AG04449 (cell line): ENCODE measurements around the gene SF3B4.
"Not testable (repeated sequence)": the region's sequence is repeated elsewhere in the genome, so short reads cannot be mapped to it uniquely, and the experiment has no call there.

Experiments used
- CTCF ChIA-PET: fragments of 350-600 bp; formaldehyde crosslinking; extraction: SDS; loops from one replicate; lab custom pipeline; 2021; ENCODE audit warnings: antibody characterized with exemption; lab: Yijun Ruan, JAX
- POLR2A ChIA-PET: fragments of 400-600, 350-600 bp; formaldehyde crosslinking; extraction: SDS; loops from one replicate; lab custom pipeline; 2020; ENCODE audit warnings: antibody characterized with exemption, inconsistent platforms; lab: Yijun Ruan, JAX
- DNase-seq: peaks from one replicate; pipeline ENCODE4 v3.0.0-alpha.2; 2010; ENCODE audit warnings: low read depth, low spot score
- H3K4me3 ChIP-seq: 2 replicates; pipeline ENCODE4 v1.5.1; 2011; ENCODE audit warnings: low read depth, mild to moderate bottlenecking, control low read depth, low read length
- CTCF ChIP-seq: IDR thresholded peaks from one replicate; pipeline ENCODE4 v1.5.1; 2011; ENCODE audit warnings: mild to moderate bottlenecking, moderate library complexity, low read length, control low read depth, inconsistent platforms; ENCODE audit not compliant: insufficient read depth; ENCODE audit errors: missing control alignments

The SF3B4 gene

GRCh38 chr1:149888247-149888998 lies 39.2 kb downstream of the SF3B4 start:
- ChIA-PET POLR2A (interaction anchor here (0.7 to 3.7 kb wide), 18 partner anchors 11 to 345 kb away, joined by 3 to 39 read pairs (median 6); partner anchors contain the start of genes BOLA1, MTMR11, OTUD7B and VPS45), CTCF (interaction anchor here (0.6 to 2.9 kb wide), 25 partner anchors 9 to 299 kb away, joined by 3 to 18 read pairs (median 4); partner anchors contain the start of genes BOLA1, MTMR11 and VPS45)
- H3K4me3 ChIP-seq = peak overlapping the region; percentile 64
- DNase-seq = no peak
- TF ChIP-seq CTCF = peak; percentile 72

- CTCF ChIA-PET = interaction anchor here (0.7 to 2.9 kb wide), 22 partner anchors 9 to 303 kb away, joined by 3 to 18 read pairs (median 5); partner anchors contain the start of genes BOLA1 and VPS45
- TF ChIP-seq CTCF = no peak
These were observed 40.0 kb downstream of the SF3B4 start for GRCh38 chr1:149887456-149888246.

GRCh38 chr1:149887196-149887455 lies 40.5 kb downstream of the SF3B4 start:
- ChIA-PET POLR2A (interaction anchor here (0.7 to 3.7 kb wide), 22 partner anchors 10 to 346 kb away, joined by 3 to 39 read pairs (median 4); partner anchors contain the start of genes BOLA1, MTMR11, OTUD7B and VPS45), CTCF (interaction anchor here (1.0 to 2.8 kb wide), 11 partner anchors 29 to 303 kb away, joined by 3 to 18 read pairs (median 5); partner anchors contain the start of gene VPS45)
- not testable (repeated sequence) for DNase-seq
- peak overlapping the region; percentile 69 for H3K4me3 ChIP-seq

More at GRCh38 chr1:149887456-149888246, 40.0 kb downstream of the SF3B4 start:
- peak; percentile 97 for DNase-seq
- H3K4me3 ChIP-seq = peak overlapping the region; percentile 69
- POLR2A ChIA-PET = interaction anchor here (0.7 to 3.7 kb wide), 23 partner anchors 10 to 346 kb away, joined by 3 to 39 read pairs (median 4); partner anchors contain the start of genes BOLA1, MTMR11, OTUD7B and VPS45

GRCh38 chr1:149886396-149887195 lies 41.0 kb downstream of the SF3B4 start:
- H3K4me3 ChIP-seq = peak overlapping the region; percentile 69
- ChIA-PET POLR2A (interaction anchor here (0.8 to 3.7 kb wide), 20 partner anchors 11 to 347 kb away, joined by 3 to 39 read pairs (median 4); partner anchors contain the start of genes BOLA1, MTMR11, OTUD7B and VPS45), CTCF (interaction anchor here (0.7 to 2.8 kb wide), 7 partner anchors 37 to 301 kb away, joined by 3 to 18 read pairs (median 4); no protein-coding TSS in a partner anchor)
- DNase-seq = peak; percentile 98
- no peak for TF ChIP-seq CTCF

- H3K4me3 ChIP-seq = peak overlapping the region; percentile 69
- DNase-seq = not testable (repeated sequence)
- CTCF ChIA-PET = interaction anchor here (0.7 to 1.0 kb wide), 2 partner anchors 36 to 40 kb away, joined by 3 read pairs; no protein-coding TSS in a partner anchor
- POLR2A ChIA-PET = interaction anchor here (0.9 to 3.7 kb wide), 12 partner anchors 14 to 306 kb away, joined by 3 to 39 read pairs (median 7); partner anchors contain the start of genes BOLA1, OTUD7B and VPS45
These were observed 41.5 kb downstream of the SF3B4 start for GRCh38 chr1:149886121-149886395.

- DNase-seq = no peak
- ChIA-PET POLR2A (interaction anchor here (0.5 to 3.7 kb wide), 9 partner anchors 14 to 276 kb away, joined by 3 to 39 read pairs (median 6); partner anchors contain the start of genes BOLA1, OTUD7B and VPS45), CTCF (interaction anchor here (0.7 to 1.0 kb wide), 2 partner anchors 36 to 40 kb away, joined by 3 read pairs; no protein-coding TSS in a partner anchor)
- H3K4me3 ChIP-seq = peak overlapping the region; percentile 69
- no peak for TF ChIP-seq CTCF
These were observed 42.1 kb downstream of the SF3B4 start for GRCh38 chr1:149885339-149886120.
